Right atrium auricular region (tissue), 2 donors: Measurements from ENCODE around the gene RPS14. TPM values are rescaled to one million over a fixed set of nuclear protein-coding genes. Genes with fewer than 3 reads are reported as not detected.

Source experiments
- DNase-seq: peaks from one replicate; pipeline ENCODE4 v3.0.0-alpha.2; 2019; ENCODE audit warnings: low spot score
- H3K27ac ChIP-seq, 2 donors: fragments of 200-600 bp; sonication (generic); 1 replicate in 1 of 2; 2 replicates in 1 of 2; pipeline ENCODE4 v1.5.1; 2016 to 2019
- H3K27me3 ChIP-seq, 2 donors: fragments of 200-600 bp; sonication (generic); one replicate each; pipeline versions ENCODE4 v1.5.1 to v1.6.0; 2017 to 2019
- H3K36me3 ChIP-seq: fragments of 200-600 bp; sonication (generic); one replicate; pipeline ENCODE4 v1.5.1; 2016
- H3K4me1 ChIP-seq, 2 donors: fragments of 200-600 bp; sonication (generic); one replicate each; pipeline versions ENCODE4 v1.5.1 to v1.6.0; 2017 to 2019
- H3K4me3 ChIP-seq, 2 donors: fragments of 200-600 bp; sonication (generic); 1 replicate in 1 of 2; 2 replicates in 1 of 2; pipeline ENCODE4 v1.5.1; 2017 to 2019; ENCODE audit warnings: mild to moderate bottlenecking in 1 of 2, moderate library complexity in 1 of 2
- H3K9me3 ChIP-seq, 2 donors: fragments of 200-600 bp; sonication (generic); one replicate each; pipeline ENCODE4 v1.5.1; 2019
- CTCF ChIP-seq, 2 donors: fragments of 200-600 bp; sonication (generic); IDR thresholded peaks; one replicate each; pipeline ENCODE4 v1.5.1; 2019; ENCODE audit warnings: antibody characterized with exemption in 2 of 2
- total RNA-seq, 2 donors: library from RNA; depleted of rRNA; stranded (reverse); fragments of >200 nt; gene quantifications; one replicate each; pipeline ENCODE4 v1.1.0, GENCODE V29; 2016

The RPS14 gene
- 1,000 to 10,000 TPM; 1,334 to 2,461 TPM for total RNA-seq

DNA sequence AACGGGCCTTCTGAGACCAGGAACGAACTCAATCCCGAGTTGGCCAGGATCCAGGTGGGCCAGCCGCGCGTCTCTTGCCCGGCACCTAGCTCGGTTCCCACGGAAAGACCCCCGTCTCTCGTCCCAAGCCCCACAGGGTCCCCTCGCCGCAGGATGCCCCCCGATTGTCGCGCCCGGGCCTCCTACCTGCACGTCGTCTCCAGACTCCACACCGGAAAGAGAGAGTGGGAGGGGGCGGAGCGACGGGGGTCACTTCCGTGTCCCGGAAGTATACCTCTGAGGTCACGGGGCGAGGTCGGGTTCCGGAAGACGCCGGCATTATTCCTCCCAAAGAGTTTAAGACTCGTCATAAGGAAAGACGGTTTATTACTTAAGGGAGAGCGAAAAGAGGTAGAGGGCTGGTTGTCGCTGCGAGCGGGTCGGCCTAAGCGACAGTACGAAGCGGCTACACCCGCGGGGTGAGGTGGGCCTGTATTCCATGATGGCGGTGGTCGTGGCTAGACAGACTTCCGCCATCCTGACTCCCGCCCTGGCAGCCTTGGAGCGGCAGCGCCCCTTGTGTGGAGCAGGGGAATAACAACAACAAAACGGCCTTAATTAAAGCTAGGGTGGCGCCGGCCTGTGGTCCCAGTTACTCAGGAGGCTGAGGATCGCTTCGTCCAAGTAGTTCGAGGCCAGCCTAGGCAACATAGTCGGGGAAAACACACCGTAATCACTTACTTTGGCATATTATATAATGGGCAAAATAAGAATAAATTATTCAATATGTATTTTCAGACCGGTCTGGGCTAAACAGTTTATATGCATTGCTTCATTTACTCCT lies at the start of gene RPS14:
Gene RPS14, minus strand, starts transcription at position 223 of the 823 bp plus-strand sequence. CDS start 2,006 bp downstream, outside the sequence.
- Histone ChIP-seq H3K27ac (peak within 1 kb of the TSS; percentile 92 to 94), H3K27me3 (no peaks in the 10 kb centered on the region), H3K36me3 (peaks cover 28% of the 10 kb centered on the region), H3K9me3 (no peaks in the 10 kb centered on the region), H3K4me3 (peak within 1 kb of the TSS; percentile 76 to 77), H3K4me1 (peaks cover 0 to 22% of the 10 kb centered on the region in 2 donors)
- peak; percentile 94 for DNase-seq
- peak; percentile 88 to 98 for TF ChIP-seq CTCF (IDR thresholded peaks at IDR 0.05)

DNA sequence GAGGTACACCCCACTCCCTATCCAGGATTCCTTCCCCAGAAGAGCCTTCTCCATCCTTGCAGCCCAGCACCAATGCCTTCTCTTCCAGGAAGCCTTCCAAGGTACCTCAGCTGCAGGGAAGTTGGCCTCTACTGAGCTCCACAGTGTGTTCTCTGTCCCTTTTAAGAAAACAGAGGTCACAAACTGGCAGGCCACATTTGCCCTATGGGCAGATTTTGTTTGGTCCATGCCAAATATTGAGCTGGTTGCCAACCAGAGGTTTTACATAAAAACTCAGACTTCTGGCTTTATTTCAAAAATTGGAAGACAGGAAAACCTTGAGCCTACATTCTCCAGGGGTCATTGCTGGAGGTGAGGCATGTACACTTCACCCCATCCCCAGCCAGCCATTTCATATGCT lies 49.4 kb upstream of the RPS14 start:
- no peak for TF ChIP-seq CTCF (IDR thresholded peaks at IDR 0.05)
- H3K4me1 ChIP-seq: peaks cover 0 to 81% of the 10 kb centered on the region in 2 donors
- H3K27ac ChIP-seq: peak overlapping the region; percentile 72 to 79

GRCh38 chr5:150498501-150498900 lies 49.0 kb upstream of the RPS14 start:
- Histone ChIP-seq H3K4me1 (peaks cover 0 to 76% of the 10 kb centered on the region in 2 donors), H3K27ac (peak overlapping the region; percentile 72 to 79), H3K36me3 (no peaks in the 10 kb centered on the region), H3K27me3 (no peaks in the 10 kb centered on the region), H3K9me3 (no peaks in the 10 kb centered on the region), H3K4me3 (no peak overlapping the region)
- TF ChIP-seq CTCF (IDR thresholded peaks at IDR 0.05): no peak
- no peak for DNase-seq

More for the DNA sequence above, 49.4 kb upstream of the RPS14 start:
- Histone ChIP-seq H3K4me3 (no peak overlapping the region), H3K9me3 (no peaks in the 10 kb centered on the region), H3K36me3 (no peaks in the 10 kb centered on the region), H3K27me3 (no peaks in the 10 kb centered on the region)
- DNase-seq: no peak

DNA sequence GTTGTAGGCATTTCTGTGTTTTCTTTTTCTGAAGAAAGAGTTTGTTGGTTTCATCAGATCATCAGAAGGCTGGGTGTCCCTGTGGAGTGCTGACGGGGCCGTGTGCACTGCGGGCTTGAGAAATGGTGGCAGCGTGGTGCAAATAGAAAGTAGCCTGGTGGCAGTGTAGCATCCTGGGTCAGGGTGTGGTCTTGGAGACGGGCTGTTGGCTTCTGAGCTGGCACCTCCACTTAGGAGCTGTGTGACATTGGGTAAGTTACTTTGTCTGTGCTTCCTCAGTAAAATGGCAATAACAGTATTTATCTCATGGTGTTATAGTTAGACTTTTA lies 48.4 kb upstream of the RPS14 start:
- Histone ChIP-seq H3K4me3 (peak overlapping the region in 1 of 2 donors; percentile 4), H3K27ac (peak overlapping the region; percentile 72 to 79), H3K36me3 (no peaks in the 10 kb centered on the region), H3K4me1 (peaks cover 0 to 70% of the 10 kb centered on the region in 2 donors), H3K27me3 (no peaks in the 10 kb centered on the region), H3K9me3 (no peaks in the 10 kb centered on the region)
- no peak for DNase-seq
- TF ChIP-seq CTCF (IDR thresholded peaks at IDR 0.05): no peak

- Histone ChIP-seq H3K4me3 (peak overlapping the region in 1 of 2 donors; percentile 4), H3K4me1 (peaks cover 0 to 70% of the 10 kb centered on the region in 2 donors), H3K36me3 (no peaks in the 10 kb centered on the region), H3K9me3 (no peaks in the 10 kb centered on the region), H3K27ac (peak overlapping the region; percentile 72 to 79), H3K27me3 (no peaks in the 10 kb centered on the region)
- peak; percentile 91 for DNase-seq
- TF ChIP-seq CTCF (IDR thresholded peaks at IDR 0.05): no peak
Measured at GRCh38 chr5:150497274-150497988, 47.9 kb upstream of the RPS14 start.
